NOMO-1 treated with DMSO at 0.1 percent for 48 hours (cell line): ENCODE results near the gene DYRK4.
A peak's percentile ranks its signal among the peaks of the same experiment; 100 is the strongest.

Experiments
- DNase-seq: peaks from one replicate; lab custom pipeline; 2025; ENCODE audit not compliant: unreplicated experiment; lab: John Stamatoyannopoulos, UW

DYRK4 gene

DNA sequence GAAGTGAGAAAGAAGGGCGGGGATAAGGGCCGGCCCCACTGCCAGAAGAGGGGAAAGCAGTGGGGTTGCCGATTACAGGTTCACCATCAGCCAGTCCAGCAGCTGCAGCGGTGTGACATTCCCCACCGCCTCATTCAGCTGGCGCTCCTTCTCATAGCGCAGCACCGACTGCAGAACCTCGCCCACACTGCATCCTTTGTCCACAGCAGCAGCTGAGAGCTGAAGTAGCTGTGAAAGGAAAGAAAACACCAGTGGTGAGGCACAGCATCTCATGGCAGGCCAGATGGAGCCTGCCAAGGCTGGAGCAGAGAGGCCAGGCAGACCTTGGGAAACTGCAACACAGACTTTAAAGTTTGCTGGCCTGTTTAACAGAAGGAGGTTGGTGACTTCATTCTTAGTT is 53.7 kb downstream of the DYRK4 start:
- DNase-seq, result no peak

GRCh38 chr12:4621511-4621910 is 59.5 kb downstream of the DYRK4 start:
- no peak for DNase-seq

- no peak for DNase-seq
These were observed 64.5 kb downstream of the DYRK4 start for GRCh38 chr12:4626543-4626942.

- no peak for DNase-seq
These were observed 66.4 kb downstream of the DYRK4 start for GRCh38 chr12:4628406-4628805.

- no peak for DNase-seq
These were observed 68.3 kb downstream of the DYRK4 start for GRCh38 chr12:4630262-4630661.

DNA sequence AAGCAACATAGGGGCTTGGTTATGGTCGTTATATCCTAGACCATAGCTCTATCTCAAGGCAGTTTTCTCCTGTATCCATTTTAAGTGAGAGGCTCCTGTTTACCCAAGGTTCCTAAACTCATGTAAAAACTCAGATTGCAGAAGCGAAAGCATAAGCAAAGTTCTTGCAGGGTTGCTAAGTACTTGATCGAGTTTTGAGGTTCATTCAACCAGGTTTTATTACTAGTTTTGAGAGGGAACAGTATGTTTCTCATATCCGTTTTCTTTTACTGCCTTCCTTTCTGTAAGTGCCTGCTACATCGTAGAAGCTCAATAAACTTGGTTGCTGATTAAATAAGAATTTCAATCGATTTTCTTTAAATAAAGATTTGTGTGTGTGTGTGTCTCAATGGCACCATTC is 81.7 kb downstream of the DYRK4 start:
- peak; percentile 84 for DNase-seq

- no peak for DNase-seq
These were observed 83.0 kb downstream of the DYRK4 start for GRCh38 chr12:4645023-4645422.

DNA sequence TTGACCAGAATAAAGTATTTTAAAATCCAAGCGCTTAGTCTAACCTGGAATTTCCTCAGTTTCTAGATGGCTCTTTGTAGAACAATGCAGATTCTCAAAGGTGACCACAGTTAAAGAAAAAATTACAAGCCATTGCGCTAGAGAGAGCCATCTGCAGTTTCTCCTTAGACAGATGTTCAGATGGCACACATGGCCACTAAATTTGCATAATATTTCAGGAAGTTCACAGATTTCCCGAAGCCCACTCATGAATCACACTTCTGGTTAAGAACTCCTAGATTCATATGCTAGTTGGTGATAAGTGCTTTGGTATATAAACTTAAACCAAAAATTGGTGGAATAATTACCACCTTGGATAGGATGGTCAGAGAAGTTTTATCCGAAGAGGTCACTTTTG is 86.1 kb downstream of the DYRK4 start:
- DNase-seq, result peak; percentile 31

DNA sequence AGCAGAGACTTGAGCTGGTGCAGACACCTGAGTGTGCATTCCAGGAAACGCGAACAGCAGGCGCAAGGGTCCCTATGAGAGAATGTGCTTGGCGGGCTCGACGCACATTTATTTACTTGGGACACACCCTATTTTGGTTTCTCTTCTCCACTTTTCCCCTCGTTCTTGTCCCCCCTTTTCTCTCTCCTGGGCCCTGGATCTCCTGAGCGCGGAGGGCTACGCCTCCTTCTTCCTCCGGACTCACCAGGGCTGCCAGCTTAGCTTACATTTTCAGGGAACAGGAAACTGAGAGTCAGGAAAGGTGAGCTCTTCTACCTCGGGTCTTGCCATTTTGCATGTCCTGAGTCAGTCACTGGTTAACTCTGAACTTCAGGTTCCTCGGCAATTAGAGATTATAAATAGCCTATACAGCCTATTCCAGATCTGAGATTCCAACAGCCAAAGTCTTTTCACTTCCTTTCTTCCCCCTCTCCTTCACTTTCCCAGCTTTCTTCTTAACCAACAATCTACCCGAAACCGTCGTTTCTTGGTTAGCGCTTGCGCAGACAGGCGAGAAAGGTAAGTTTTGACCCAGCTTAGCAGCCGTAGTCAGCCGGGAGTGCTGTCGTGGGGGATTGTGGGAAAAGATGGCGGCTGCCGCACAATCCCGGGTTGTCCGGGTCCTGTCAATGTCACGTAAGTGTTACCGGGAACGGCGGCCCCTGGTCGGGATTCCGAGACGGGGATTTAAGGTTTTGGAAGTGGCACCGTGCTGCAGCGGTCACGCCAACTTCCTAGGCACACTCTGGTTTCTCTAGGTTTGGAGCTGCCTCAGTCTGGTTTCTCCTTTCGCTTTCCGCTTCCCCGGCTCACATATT is 86.7 kb downstream of the DYRK4 start, which contains the start of the genes AKAP3 and NDUFA9:
Gene AKAP3, minus strand, starts transcription at position 551 of the 857 bp plus-strand sequence. CDS start 10,855 bp downstream, outside the sequence.
Gene NDUFA9, plus strand, starts transcription at position 614 of the 857 bp plus-strand sequence. Its CDS starts 13 bp downstream, at position 627.
- DNase-seq, result peak; percentile 69

DNA sequence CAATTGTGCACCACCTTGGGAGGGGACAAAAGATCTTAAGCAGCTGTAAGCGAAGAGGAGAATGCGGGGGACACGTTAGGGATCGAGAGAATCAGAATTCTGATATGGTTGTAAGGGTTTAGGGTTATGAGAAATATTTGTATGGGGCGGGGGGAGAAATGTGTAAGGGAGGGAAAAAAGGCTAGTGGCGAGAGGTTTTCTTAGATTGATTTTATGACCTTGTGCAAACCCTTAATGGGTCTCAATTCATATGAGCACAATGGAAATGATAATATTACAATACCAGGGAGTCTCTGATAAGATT is 87.3 kb downstream of the DYRK4 start:
- no peak for DNase-seq

GRCh38 chr12:4653257-4653656 is 91.2 kb downstream of the DYRK4 start:
- no peak for DNase-seq

GRCh38 chr12:4653691-4654090 is 91.7 kb downstream of the DYRK4 start:
- no peak for DNase-seq
